WTC11 (cell line): Measurements from ENCODE around the gene CENPN. TPM values are rescaled to one million over a fixed set of nuclear protein-coding genes. Genes with fewer than 3 reads are reported as not detected.

ENCODE experiments used
- ATAC-seq: fragments of 200-7000 bp; cut with Tn5 transposase; 2 replicates; pipeline ENCODE4 v1.10.0; 2021; ENCODE audit warnings: mild to moderate bottlenecking, moderate library complexity
- CTCF ChIA-PET: fragments of 300-600 bp; sonication (Branson Sonifier 250); formaldehyde crosslinking; loops from one replicate; lab custom pipeline; 2021; ENCODE audit warnings: antibody characterized with exemption; lab: Charles Lee
- POLR2A ChIA-PET: fragments of 350-600 bp; sonication (Branson Sonifier 250); formaldehyde crosslinking; loops from one replicate; lab custom pipeline; 2021; ENCODE audit warnings: antibody characterized with exemption; lab: Charles Lee
- DNase-seq: peaks from one replicate; pipeline ENCODE4 v3.0.0; 2021; ENCODE audit warnings: low spot score
- H3K27ac Mint-ChIP-seq: 2 replicates; pipeline ENCODE4 v1.8.0; 2021; ENCODE audit warnings: mixed read lengths
- H3K27me3 Mint-ChIP-seq: 2 replicates; pipeline ENCODE4 v1.8.0; 2021; ENCODE audit warnings: low read depth, mild to moderate bottlenecking, moderate library complexity, mixed read lengths
- H3K36me3 Mint-ChIP-seq: 2 replicates; pipeline ENCODE4 v1.8.0; 2021; ENCODE audit warnings: mixed read lengths
- H3K4me1 Mint-ChIP-seq: 2 replicates; pipeline ENCODE4 v1.8.0; 2022; ENCODE audit warnings: mixed read lengths
- H3K4me3 Mint-ChIP-seq: 2 replicates; pipeline ENCODE4 v1.8.0; 2021; ENCODE audit warnings: mild to moderate bottlenecking, moderate library complexity, mixed read lengths
- H3K9me3 Mint-ChIP-seq: 2 replicates; pipeline ENCODE4 v1.8.0; 2021; ENCODE audit warnings: mixed read lengths
- AFF4 ChIP-seq: sonication (generic); formaldehyde crosslinking; IDR thresholded peaks from 2 replicates; pipeline ENCODE4 v1.8.1; 2023; ENCODE audit warnings: mild to moderate bottlenecking, missing genetic modification reagents, borderline replicate concordance
- AR ChIP-seq: fragments of 250-450 bp; sonication (Bioruptor Pico); IDR thresholded peaks from 2 replicates; pipeline ENCODE4 v1.9.0; 2021; ENCODE audit warnings: mild to moderate bottlenecking
- GTF2I ChIP-seq: fragments of 250-450 bp; sonication (Bioruptor Pico); conservative IDR thresholded peaks from 2 replicates; pipeline ENCODE4 v1.4.0; 2021; ENCODE audit warnings: mild to moderate bottlenecking
- KAT7 ChIP-seq: sonication (generic); formaldehyde crosslinking; IDR thresholded peaks from 2 replicates; pipeline ENCODE4 v1.8.1; 2023; ENCODE audit warnings: missing genetic modification reagents, mild to moderate bottlenecking, borderline replicate concordance
- MAX ChIP-seq: sonication (generic); formaldehyde crosslinking; IDR thresholded peaks from 2 replicates; pipeline ENCODE4 v1.8.0; 2022; ENCODE audit warnings: mild to moderate bottlenecking, missing genetic modification reagents
- PREB ChIP-seq: sonication (generic); formaldehyde crosslinking; IDR thresholded peaks from 2 replicates; pipeline ENCODE4 v1.8.1; 2022; ENCODE audit warnings: mild to moderate bottlenecking, missing genetic modification reagents, moderate library complexity, borderline replicate concordance
- SOX15 ChIP-seq: fragments of 250-450 bp; sonication (Bioruptor Pico); IDR thresholded peaks from 2 replicates; pipeline ENCODE4 v1.9.0; 2021; ENCODE audit warnings: mild to moderate bottlenecking
- TEAD1 ChIP-seq: sonication (generic); formaldehyde crosslinking; IDR thresholded peaks from 2 replicates; pipeline ENCODE4 v1.8.0; 2022; ENCODE audit warnings: mild to moderate bottlenecking, missing genetic modification reagents
- TEAD4 ChIP-seq: sonication (generic); formaldehyde crosslinking; IDR thresholded peaks from 2 replicates; pipeline ENCODE4 v1.8.0; 2022; ENCODE audit warnings: mild to moderate bottlenecking, missing genetic modification reagents
- ZNF232 ChIP-seq: sonication (generic); formaldehyde crosslinking; IDR thresholded peaks from 2 replicates; pipeline ENCODE4 v1.8.0; 2022; ENCODE audit warnings: mild to moderate bottlenecking, missing genetic modification reagents
- ZNF396 ChIP-seq: fragments of 250-450 bp; sonication (Bioruptor Pico); IDR thresholded peaks from 2 replicates; pipeline ENCODE4 v1.8.0; 2021; ENCODE audit warnings: mild to moderate bottlenecking, moderate library complexity, borderline replicate concordance
- ZNF425 ChIP-seq: fragments of 250-450 bp; sonication (Bioruptor Pico); conservative IDR thresholded peaks from 2 replicates; pipeline ENCODE4 v1.9.0; 2021; ENCODE audit warnings: mild to moderate bottlenecking
- ZNF532 ChIP-seq: fragments of 250-450 bp; sonication (Bioruptor Pico); IDR thresholded peaks from 2 replicates; pipeline ENCODE4 v1.9.0; 2021; ENCODE audit warnings: mild to moderate bottlenecking, borderline replicate concordance
- total RNA-seq: library from RNA; stranded (reverse); gene quantifications from 3 replicates; pipeline ENCODE4 v1.2.3, GENCODE V29; 2021

CENPN gene
- total RNA-seq, 1 experiment from 2014 or later = 47.4 TPM

GRCh38 chr16:81006211-81006812 is 702 bp upstream of the CENPN start (continued):
- TF ChIP-seq KAT7 (CRISPR knock-in tag) = 0 out of 2 replicates have a peak, but pooled peaks have one; percentile 75
- no peak for TF ChIP-seq SOX15 (CRISPR knock-in tag)
- peak; percentile 21; the same call in 1 of the 2 replicates for TF ChIP-seq PREB (CRISPR knock-in tag)

GRCh38 chr16:81008505-81008789 is 1.4 kb downstream of the CENPN start:
- Mint-ChIP-seq H3K36me3 (peaks cover 18% of the 10 kb centered on the region), H3K27ac (peak overlapping the region; percentile 100), H3K9me3 (no peaks in the 10 kb centered on the region)
- TF ChIP-seq ZNF232 (CRISPR knock-in tag) = no peak
- TF ChIP-seq, all 79 proteins: peak for 0
- ATAC-seq (no peak), DNase-seq (no peak)
- peak overlapping the region; percentile 99 for H3K4me3 Mint-ChIP-seq
- POLR2A ChIA-PET = no interaction called here
- H3K27me3 Mint-ChIP-seq = no peaks in the 10 kb centered on the region
- peaks cover 22% of the 10 kb centered on the region for H3K4me1 Mint-ChIP-seq
- CTCF ChIA-PET = interaction anchor here (2.6 kb wide), 1 partner anchor 27 kb away, joined by 23 read pairs; the partner anchor contains the start of gene ATMIN

GRCh38 chr16:81012974-81013373 is 6.0 kb downstream of the CENPN start:
- no peak overlapping the region for H3K27ac Mint-ChIP-seq
- ChIA-PET CTCF (no interaction called here), POLR2A (no interaction called here)
- ATAC-seq (no peak), DNase-seq (no peak)
- H3K9me3 Mint-ChIP-seq = no peaks in the 10 kb centered on the region
- TF ChIP-seq ZNF425 (CRISPR knock-in tag) = no peak
- no peak for TF ChIP-seq ZNF396 (CRISPR knock-in tag)
- no peak for TF ChIP-seq AFF4 (CRISPR knock-in tag)
- no peak for TF ChIP-seq GTF2I (CRISPR knock-in tag)
- TF ChIP-seq KAT7 (CRISPR knock-in tag) = no peak
- no peak for TF ChIP-seq ZNF532 (CRISPR knock-in tag)
- no peak for TF ChIP-seq TEAD1 (CRISPR knock-in tag)
- no peak for TF ChIP-seq TEAD4 (CRISPR knock-in tag)
- TF ChIP-seq AR (CRISPR knock-in tag) = no peak
- no peak for TF ChIP-seq MAX
- H3K4me1 Mint-ChIP-seq = peaks cover 7% of the 10 kb centered on the region
- no peaks in the 10 kb centered on the region for H3K27me3 Mint-ChIP-seq
- no peak overlapping the region for H3K4me3 Mint-ChIP-seq
- H3K36me3 Mint-ChIP-seq = peaks cover 57% of the 10 kb centered on the region
